Cardiac muscle cell (in vitro differentiated cells and primary cell): ENCODE measurements around the gene LYVE1. TPM values are rescaled to one million over a fixed set of nuclear protein-coding genes. Genes with fewer than 3 reads are reported as not detected.

Source experiments
- DNase-seq, 2 donors: peaks; one replicate each; pipeline versions ENCODE4 v3.0.0 to v3.0.0-alpha.2; 2010 to 2017; ENCODE audit warnings: low read depth in 1 of 2, low spot score in 1 of 2
- H3K27ac ChIP-seq: fragments of 200-600 bp; sonication (generic); 2 replicates; pipeline ENCODE4 v1.5.1; 2016
- H3K27me3 ChIP-seq: fragments of 200-600 bp; sonication (generic); 2 replicates; pipeline ENCODE4 v1.6.0; 2016; ENCODE audit warnings: control low read depth
- H3K36me3 ChIP-seq: fragments of 200-600 bp; sonication (generic); 2 replicates; pipeline ENCODE4 v1.5.1; 2016; ENCODE audit warnings: control low read depth
- H3K4me1 ChIP-seq: fragments of 200-600 bp; sonication (generic); 2 replicates; pipeline ENCODE4 v1.8.1; 2017; ENCODE audit warnings: low read depth, mild to moderate bottlenecking, mixed run types
- H3K4me3 ChIP-seq: fragments of 200-600 bp; sonication (generic); 2 replicates; pipeline ENCODE4 v1.5.1; 2016; ENCODE audit warnings: mild to moderate bottlenecking
- H3K9me3 ChIP-seq: fragments of 200-600 bp; sonication (generic); 2 replicates; pipeline ENCODE4 v1.5.1; 2017; ENCODE audit warnings: low read depth, mild to moderate bottlenecking, control low read depth
- polyA plus RNA-seq: library from polyadenylated mRNA; unstranded; fragments of >200 nt; fragmentation: Nextera tagmentation; extraction: Ambion mirVana; gene quantifications from 2 replicates; pipeline ENCODE4 v1.2.1, GENCODE V29; 2016
- total RNA-seq: library from RNA; depleted of rRNA; stranded (reverse); fragments of >200 nt; gene quantifications from 2 replicates; pipeline ENCODE4 v1.2.3, GENCODE V29; 2016
- TF ChIP-seq, protein P1 (sequence below): IDR thresholded peaks from 2 replicates; pipeline ENCODE4 v1.5.1; 2012; ENCODE audit warnings: low read depth, mild to moderate bottlenecking, low read length

The LYVE1 gene
- total and polyA plus RNA-seq, 2 experiments from 2014 or later, result not detected

DNA sequence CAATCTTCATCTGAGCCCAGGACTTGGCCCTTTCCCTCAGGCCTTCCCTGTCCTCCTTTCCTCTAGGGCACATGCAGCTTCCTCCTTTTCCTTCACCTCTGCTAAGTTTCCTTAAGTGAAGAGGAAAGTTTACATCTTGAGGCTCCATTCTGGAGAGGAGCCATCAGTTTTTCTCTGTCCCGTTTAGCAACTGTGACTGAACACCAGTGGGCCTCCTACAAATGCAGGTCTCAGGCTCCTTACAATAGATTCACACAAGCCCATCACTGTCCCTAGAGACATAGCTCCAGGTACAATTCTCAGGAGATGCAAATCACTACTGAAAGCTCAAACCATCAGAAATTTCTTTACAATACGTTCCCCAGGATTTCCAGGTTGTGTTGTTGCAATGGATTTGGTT, 23.3 kb upstream of the LYVE1 start:
- Histone ChIP-seq H3K4me1 (no peaks in the 10 kb centered on the region), H3K27me3 (no peaks in the 10 kb centered on the region), H3K4me3 (no peak overlapping the region), H3K36me3 (no peaks in the 10 kb centered on the region), H3K9me3 (no peaks in the 10 kb centered on the region), H3K27ac (no peak overlapping the region)
- DNase-seq, result no peak
- TF ChIP-seq, protein P1, sequence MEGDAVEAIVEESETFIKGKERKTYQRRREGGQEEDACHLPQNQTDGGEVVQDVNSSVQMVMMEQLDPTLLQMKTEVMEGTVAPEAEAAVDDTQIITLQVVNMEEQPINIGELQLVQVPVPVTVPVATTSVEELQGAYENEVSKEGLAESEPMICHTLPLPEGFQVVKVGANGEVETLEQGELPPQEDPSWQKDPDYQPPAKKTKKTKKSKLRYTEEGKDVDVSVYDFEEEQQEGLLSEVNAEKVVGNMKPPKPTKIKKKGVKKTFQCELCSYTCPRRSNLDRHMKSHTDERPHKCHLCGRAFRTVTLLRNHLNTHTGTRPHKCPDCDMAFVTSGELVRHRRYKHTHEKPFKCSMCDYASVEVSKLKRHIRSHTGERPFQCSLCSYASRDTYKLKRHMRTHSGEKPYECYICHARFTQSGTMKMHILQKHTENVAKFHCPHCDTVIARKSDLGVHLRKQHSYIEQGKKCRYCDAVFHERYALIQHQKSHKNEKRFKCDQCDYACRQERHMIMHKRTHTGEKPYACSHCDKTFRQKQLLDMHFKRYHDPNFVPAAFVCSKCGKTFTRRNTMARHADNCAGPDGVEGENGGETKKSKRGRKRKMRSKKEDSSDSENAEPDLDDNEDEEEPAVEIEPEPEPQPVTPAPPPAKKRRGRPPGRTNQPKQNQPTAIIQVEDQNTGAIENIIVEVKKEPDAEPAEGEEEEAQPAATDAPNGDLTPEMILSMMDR, result no peak

DNA sequence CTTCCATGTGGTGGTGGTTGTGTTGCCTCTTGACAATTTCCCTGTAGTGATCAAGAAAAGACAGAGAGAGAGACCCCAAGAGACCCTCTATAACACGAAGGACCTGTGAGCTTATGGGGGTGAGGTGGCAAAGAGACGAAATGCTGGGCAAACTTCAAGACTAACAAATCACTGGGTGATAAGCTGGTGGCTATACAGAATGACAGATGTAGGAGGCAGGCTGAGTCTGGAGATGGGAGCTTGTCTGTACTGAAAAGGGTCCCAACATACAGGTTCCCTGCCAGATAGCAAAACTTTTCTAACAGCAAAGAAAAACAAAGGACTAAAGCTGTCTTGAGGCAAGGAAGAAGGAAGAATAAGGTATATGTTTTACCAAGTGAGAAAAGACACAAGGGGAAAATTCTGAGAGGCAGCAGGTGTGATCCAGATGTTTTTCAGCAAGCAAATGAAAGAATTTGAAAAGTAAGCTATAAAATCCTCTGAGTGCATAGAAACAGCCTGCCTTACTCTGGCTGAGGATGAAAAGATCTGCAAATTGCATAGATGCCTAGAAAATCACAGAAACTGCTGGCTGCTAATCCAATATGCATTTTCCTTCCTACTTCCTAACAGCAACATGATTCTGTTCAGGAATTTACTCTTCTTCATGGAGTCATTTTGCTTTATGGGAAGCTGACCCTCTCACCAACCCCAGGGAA, 21.9 kb upstream of the LYVE1 start:
- no peak overlapping the region for H3K27ac ChIP-seq
- DNase-seq, result no peak
- no peaks in the 10 kb centered on the region for H3K4me1 ChIP-seq
- TF ChIP-seq, protein P1, result no peak
- no peaks in the 10 kb centered on the region for H3K27me3 ChIP-seq
- H3K4me3 ChIP-seq, result no peak overlapping the region
- H3K9me3 ChIP-seq, result no peaks in the 10 kb centered on the region
- no peaks in the 10 kb centered on the region for H3K36me3 ChIP-seq

DNA sequence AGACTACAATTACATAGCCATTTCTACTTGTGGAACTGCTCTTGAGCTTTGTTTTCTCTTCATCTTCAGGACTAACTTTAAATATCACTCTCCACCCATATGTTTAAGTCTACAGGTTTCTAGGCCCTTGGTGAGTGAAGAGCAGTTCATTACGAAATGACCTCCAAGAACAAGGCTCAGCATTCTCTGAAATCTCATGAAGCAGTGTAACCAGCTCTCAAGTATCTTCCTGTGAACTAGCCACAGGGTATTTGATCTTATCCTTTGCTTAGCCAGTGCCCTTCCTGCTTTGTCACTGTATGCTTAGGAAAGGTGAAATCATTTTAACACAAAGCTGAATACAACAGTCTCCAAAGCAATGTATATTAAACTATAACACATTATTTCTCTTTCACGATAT, 20.4 kb upstream of the LYVE1 start:
- Histone ChIP-seq H3K9me3 (no peaks in the 10 kb centered on the region), H3K36me3 (no peaks in the 10 kb centered on the region), H3K4me1 (no peaks in the 10 kb centered on the region), H3K27ac (no peak overlapping the region), H3K4me3 (no peak overlapping the region), H3K27me3 (no peaks in the 10 kb centered on the region)
- TF ChIP-seq, protein P1, result no peak
- DNase-seq, result no peak

DNA sequence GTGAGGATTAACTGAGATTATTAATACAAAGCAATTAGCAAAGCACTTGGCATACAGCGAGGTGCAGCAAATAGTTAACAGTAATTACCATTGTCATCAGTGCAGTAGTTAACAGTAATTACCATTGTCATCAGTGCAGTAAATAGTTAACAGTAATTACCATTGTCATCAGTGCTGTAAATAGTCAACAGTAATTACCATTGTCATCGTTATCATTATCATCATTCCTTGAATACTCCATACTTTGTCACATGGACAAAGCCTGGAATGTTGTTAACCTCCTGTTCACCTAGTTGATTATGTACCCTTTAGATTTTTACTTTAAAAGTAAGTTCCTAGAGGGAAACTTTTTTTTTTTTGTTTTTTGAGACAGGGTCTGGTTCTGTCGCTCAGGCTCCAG, 19.5 kb upstream of the LYVE1 start:
- H3K9me3 ChIP-seq, result no peaks in the 10 kb centered on the region
- no peak for DNase-seq
- no peaks in the 10 kb centered on the region for H3K27me3 ChIP-seq
- H3K36me3 ChIP-seq, result no peaks in the 10 kb centered on the region
- no peak overlapping the region for H3K4me3 ChIP-seq
- TF ChIP-seq, protein P1, result no peak
- H3K4me1 ChIP-seq, result no peaks in the 10 kb centered on the region
- no peak overlapping the region for H3K27ac ChIP-seq

DNA sequence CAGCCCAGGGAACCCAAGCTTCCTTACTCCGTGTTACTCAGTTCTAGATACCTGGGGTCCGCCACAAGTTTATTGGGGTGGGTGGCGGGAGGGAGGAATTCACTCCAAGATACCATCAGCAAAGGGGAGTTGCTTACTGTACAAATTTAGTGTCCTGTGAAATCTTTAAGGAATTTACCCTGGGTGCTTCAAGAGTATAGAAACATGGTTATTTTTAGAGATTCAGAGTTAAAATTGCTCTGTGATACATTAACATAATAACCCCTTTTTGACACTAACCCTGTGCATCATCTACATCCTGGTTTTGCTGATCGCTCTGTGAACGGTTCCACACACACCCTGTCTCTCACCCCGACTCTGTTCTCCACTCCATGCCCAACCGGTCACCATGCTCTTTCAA, 18.9 kb upstream of the LYVE1 start:
- H3K4me1 ChIP-seq, result no peaks in the 10 kb centered on the region
- H3K36me3 ChIP-seq, result no peaks in the 10 kb centered on the region
- no peak overlapping the region for H3K27ac ChIP-seq
- no peaks in the 10 kb centered on the region for H3K9me3 ChIP-seq
- no peak for DNase-seq
- TF ChIP-seq, protein P1, result no peak
- H3K27me3 ChIP-seq, result no peaks in the 10 kb centered on the region
- H3K4me3 ChIP-seq, result no peak overlapping the region
